Gastroesophageal sphincter (tissue), 4 donors: ENCODE measurements around the gene SAT2. TPM values are rescaled to one million over a fixed set of nuclear protein-coding genes. Genes with fewer than 3 reads are reported as not detected.
A peak's percentile ranks its signal among the peaks of the same experiment; 100 is the strongest.

ENCODE experiments used
- ATAC-seq: fragments of 150-250 bp; one replicate; pipeline ENCODE4 v1.9.1; 2016; ENCODE audit warnings: mild to moderate bottlenecking, moderate library complexity
- H3K27ac ChIP-seq, 4 donors: fragments of 200-600 bp; sonication (generic) in 3 of 4; 1 replicate in 3 of 4; 2 replicates in 1 of 4; pipeline ENCODE4 v1.5.1; 2016 to 2019
- H3K27me3 ChIP-seq: fragments of 200-600 bp; sonication (generic); one replicate; pipeline ENCODE4 v1.5.1; 2019
- H3K36me3 ChIP-seq, 2 donors: fragments of 200-600 bp; sonication (generic); one replicate each; pipeline ENCODE4 v1.5.1; 2019; ENCODE audit warnings: control low read depth in 1 of 2
- H3K4me1 ChIP-seq, 3 donors: fragments of 200-600 bp; sonication (generic); 1 replicate in 2 of 3; 2 replicates in 1 of 3; pipeline ENCODE4 v1.5.1; 2016 to 2019; ENCODE audit warnings: control low read depth in 2 of 3
- H3K4me3 ChIP-seq, 2 donors: fragments of 200-600 bp; sonication (generic); one replicate each; pipeline ENCODE4 v1.5.1; 2019; ENCODE audit warnings: mild to moderate bottlenecking in 1 of 2, moderate library complexity in 1 of 2
- H3K9me3 ChIP-seq, 3 donors: fragments of 200-600 bp; sonication (generic); one replicate each; pipeline ENCODE4 v1.5.1; 2017 to 2019; ENCODE audit warnings: control low read depth in 2 of 3
- CTCF ChIP-seq, 4 experiments: fragments of 200-600 bp in 2 of 4; fragments of 450-650 bp in 2 of 4; sonication (generic) in 1 of 4; IDR thresholded peaks; one replicate each; pipeline ENCODE4 v1.5.1; 2017 to 2019; ENCODE audit warnings: antibody characterized with exemption in 4 of 4, mild to moderate bottlenecking in 2 of 4, moderate library complexity in 2 of 4
- EP300 ChIP-seq: sonication (generic); formaldehyde crosslinking; IDR thresholded peaks from one replicate; pipeline ENCODE4 v1.6.1; 2017; ENCODE audit warnings: antibody characterized with exemption, mild to moderate bottlenecking
- POLR2A ChIP-seq, 2 donors: fragments of 450-650 bp; IDR thresholded peaks; one replicate each; pipeline ENCODE4 v1.6.1; 2017; ENCODE audit warnings: antibody characterized with exemption in 2 of 2, mild to moderate bottlenecking in 2 of 2, moderate library complexity in 1 of 2
- POLR2AphosphoS5 ChIP-seq: sonication (generic); formaldehyde crosslinking; IDR thresholded peaks from one replicate; pipeline ENCODE4 v1.6.1; 2017; ENCODE audit warnings: antibody characterized with exemption
- WGBS, 2 donors: methylation state at CpG; one replicate each; pipeline ENCODE4 v1.1.5; 2018; ENCODE audit warnings: low coverage in 1 of 2; 5-methylcytosine and 5-hydroxymethylcytosine counted together
- small RNA-seq, 4 donors: library from RNA; depleted of rRNA; stranded (forward); fragments of <200 nt; gene quantifications; one replicate each; pipeline ENCODE3, GENCODE V24; 2016
- total RNA-seq, 4 donors: library from RNA; depleted of rRNA; stranded (reverse); fragments of >200 nt; gene quantifications; one replicate each; pipeline ENCODE4 v1.1.0, GENCODE V29; 2016

SAT2 gene
- total RNA-seq, 4 donors from 2014 or later = 50.6 to 72.3 (median 62.3) TPM

GRCh38 chr17:7577327-7578199, 50.1 kb downstream of the SAT2 start:
- H3K27ac ChIP-seq = peak overlapping the region in 2 of 4 donors; percentile 20 to 92
- H3K27me3 ChIP-seq = no peaks in the 10 kb centered on the region
- peaks cover 0 to 88% (median 33%) of the 10 kb centered on the region in 3 donors for H3K4me1 ChIP-seq
- ATAC-seq = no peak
- H3K4me3 ChIP-seq = no peak overlapping the region
- peaks cover 0 to 54% of the 10 kb centered on the region in 2 donors for H3K36me3 ChIP-seq
- WGBS, 2 donors = 64 to 66% methylated on average over 8 to 12 of the region's 17 CpGs
- H3K9me3 ChIP-seq = no peaks in the 10 kb centered on the region
- TF ChIP-seq POLR2AphosphoS5 = no peak
- TF ChIP-seq POLR2A (IDR thresholded peaks at IDR 0.05) = no peak
- TF ChIP-seq EP300 = no peak
- TF ChIP-seq CTCF (IDR thresholded peaks at IDR 0.05) = no peak

GRCh38 chr17:7576432-7576937, 51.1 kb downstream of the SAT2 start:
- TF ChIP-seq POLR2AphosphoS5 (peak; percentile 2), POLR2A (IDR thresholded peaks at IDR 0.05) (no peak)
- Histone ChIP-seq H3K36me3 (peaks cover 0 to 55% of the 10 kb centered on the region in 2 donors), H3K4me3 (no peak overlapping the region), H3K27ac (no peak overlapping the region), H3K27me3 (no peaks in the 10 kb centered on the region), H3K9me3 (no peaks in the 10 kb centered on the region), H3K4me1 (peaks cover 0 to 81% (median 27%) of the 10 kb centered on the region in 3 donors)
- WGBS, 2 donors = 76 to 85% methylated on average over 3 to 8 of the region's 14 CpGs
- no peak for ATAC-seq

Small RNA genes within 50 kb of the gene (small RNA-seq; reads per million reads assigned to genes)
- gene CD68 (0 reads per million in 4 donors), gene SNORD10 (0 reads per million in 4 donors)

Other genes starting within 250 kb of the SAT2 start
- 1 to 10 TPM; 2.0 to 4.4 (median 3.5) TPM for gene TNK1, start 246.7 kb downstream of the SAT2 start, total RNA-seq
- 10 to 100 TPM; 16.8 to 38.1 (median 17.7) TPM for gene PLSCR3, start 233.3 kb downstream of the SAT2 start, total RNA-seq
- gene TMEM256, start 223.7 kb downstream of the SAT2 start, total RNA-seq = 10 to 100 TPM; 31.1 to 66.6 (median 57.8) TPM
- gene NLGN2, start 220.0 kb downstream of the SAT2 start, total RNA-seq = 10 to 100 TPM in 3 of 4 donors, 1 to 10 TPM in 1; 9.9 to 28.4 (median 14.4) TPM
- gene SPEM1, start 207.5 kb downstream of the SAT2 start, total RNA-seq = not detected
- gene SPEM2, start 202.2 kb downstream of the SAT2 start, total RNA-seq = not detected
- under 1 TPM in 1 of 4 donors, not detected in 3; 0.08 TPM for gene SPEM3, start 199.0 kb downstream of the SAT2 start, total RNA-seq
- gene TMEM102, start 192.4 kb downstream of the SAT2 start, total RNA-seq = 1 to 10 TPM; 1.3 to 5.6 (median 2.4) TPM
- gene FGF11, start 188.3 kb downstream of the SAT2 start, total RNA-seq = 1 to 10 TPM in 1 of 4 donors, under 1 TPM in 2, not detected in 1; 0.13 to 1.0 (median 0.42) TPM
- gene CHRNB1, start 182.8 kb downstream of the SAT2 start, total RNA-seq = 10 to 100 TPM in 1 of 4 donors, 1 to 10 TPM in 3; 4.7 to 12.1 (median 8.1) TPM
- 100 to 1,000 TPM in 1 of 4 donors, 10 to 100 TPM in 3; 68.4 to 115 (median 80.2) TPM for gene ZBTB4, start 148.2 kb downstream of the SAT2 start, total RNA-seq
- gene SLC35G6, start 146.4 kb downstream of the SAT2 start, total RNA-seq = not detected
- 10 to 100 TPM; 41.0 to 55.3 (median 47.3) TPM for gene POLR2A, start 143.5 kb downstream of the SAT2 start, total RNA-seq
- 100 to 1,000 TPM in 1 of 4 donors, 10 to 100 TPM in 3; 61.1 to 108 (median 84.7) TPM for gene TNFSF12, start 78.8 kb downstream of the SAT2 start, total RNA-seq
- 10 to 100 TPM; 14.5 to 47.1 (median 27.2) TPM for gene TNFSF13, start 69.1 kb downstream of the SAT2 start, total RNA-seq
- gene SENP3, start 65.9 kb downstream of the SAT2 start, total RNA-seq = 10 to 100 TPM; 68.3 to 94.7 (median 79.6) TPM
- 10 to 100 TPM in 3 of 4 donors, 1 to 10 TPM in 1; 7.9 to 83.1 (median 46.1) TPM for gene CD68, start 48.2 kb downstream of the SAT2 start, total RNA-seq
- gene MPDU1, start 44.0 kb downstream of the SAT2 start, total RNA-seq = 10 to 100 TPM; 38.1 to 66.5 (median 51.2) TPM
- gene SOX15, start 37.7 kb downstream of the SAT2 start, total RNA-seq = 1 to 10 TPM; 5.1 to 9.0 (median 5.9) TPM
- gene FXR2, start 12.9 kb downstream of the SAT2 start, total RNA-seq = 10 to 100 TPM; 39.3 to 54.6 (median 47.4) TPM
- gene SHBG, start 2.3 kb upstream of the SAT2 start, total RNA-seq = 1 to 10 TPM in 1 of 4 donors, under 1 TPM in 1, not detected in 2; 0.40 to 3.0 TPM
- 1 to 10 TPM in 3 of 4 donors, under 1 TPM in 1; 0.77 to 3.6 (median 2.3) TPM for gene ATP1B2, start 23.1 kb upstream of the SAT2 start, total RNA-seq
- gene TP53, start 59.7 kb upstream of the SAT2 start, total RNA-seq = 10 to 100 TPM; 14.7 to 16.3 (median 15.6) TPM
- gene WRAP53, start 60.7 kb upstream of the SAT2 start, total RNA-seq = 1 to 10 TPM; 2.8 to 4.7 (median 3.9) TPM
- gene EFNB3, start 77.4 kb upstream of the SAT2 start, total RNA-seq = under 1 TPM in 2 of 4 donors, not detected in 2; 0.27 to 0.52 TPM
- under 1 TPM in 2 of 4 donors, not detected in 2; 0.08 to 0.31 TPM for gene DNAH2, start 89.9 kb upstream of the SAT2 start, total RNA-seq
- 10 to 100 TPM in 3 of 4 donors, 1 to 10 TPM in 1; 5.7 to 16.2 (median 15.6) TPM for gene KDM6B, start 206.4 kb upstream of the SAT2 start, total RNA-seq
- 10 to 100 TPM in 3 of 4 donors, 1 to 10 TPM in 1; 6.5 to 41.6 (median 29.6) TPM for gene TMEM88, start 227.2 kb upstream of the SAT2 start, total RNA-seq
- 10 to 100 TPM; 60.5 to 84.7 (median 69.8) TPM for gene NAA38, start 229.7 kb upstream of the SAT2 start, total RNA-seq
- gene CYB5D1, start 230.2 kb upstream of the SAT2 start, total RNA-seq = 10 to 100 TPM; 12.0 to 18.7 (median 13.7) TPM